Measurements from ENCODE around the gene GAPDHS.

The GAPDHS gene

GRCh38 chr19:35540356-35540927 lies 7.2 kb downstream of the GAPDHS start:
- DNase-seq, result no peak

GRCh38 chr19:35542209-35542608 lies 9.0 kb downstream of the GAPDHS start:
- DNase-seq, result no peak

DNA sequence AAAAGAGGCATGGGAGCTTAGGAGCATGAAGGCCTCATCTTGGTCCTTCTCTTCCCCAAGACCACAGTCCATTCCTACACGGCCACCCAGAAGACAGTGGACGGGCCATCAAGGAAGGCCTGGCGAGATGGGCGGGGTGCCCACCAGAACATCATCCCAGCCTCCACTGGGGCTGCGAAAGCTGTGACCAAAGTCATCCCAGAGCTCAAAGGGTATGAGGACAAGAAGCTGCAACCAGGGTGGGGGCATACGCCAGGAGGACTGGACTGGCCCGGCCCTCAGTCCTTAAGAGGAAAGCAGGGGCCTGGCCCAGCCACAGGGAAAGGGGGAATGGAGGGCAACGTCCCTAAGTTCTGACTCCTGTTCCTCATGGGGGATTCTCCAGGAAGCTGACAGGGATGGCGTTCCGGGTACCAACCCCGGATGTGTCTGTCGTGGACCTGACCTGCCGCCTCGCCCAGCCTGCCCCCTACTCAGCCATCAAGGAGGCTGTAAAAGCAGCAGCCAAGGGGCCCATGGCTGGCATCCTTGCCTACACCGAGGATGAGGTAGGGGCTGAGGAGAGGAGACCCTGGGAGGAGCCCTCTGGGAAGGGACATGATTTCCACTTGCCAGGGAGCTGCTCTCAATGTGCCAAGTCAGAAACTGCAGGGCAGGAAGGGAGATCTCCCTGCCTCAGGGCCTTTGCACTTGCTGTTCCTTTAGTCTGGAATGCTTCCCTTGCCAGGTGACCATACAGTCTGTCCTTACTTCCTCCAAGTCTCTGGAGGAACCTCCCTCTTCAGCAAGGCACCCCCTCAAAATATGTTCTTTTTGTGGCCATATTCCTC lies 10.2 kb downstream of the GAPDHS start:
- DNase-seq, result no peak

DNA sequence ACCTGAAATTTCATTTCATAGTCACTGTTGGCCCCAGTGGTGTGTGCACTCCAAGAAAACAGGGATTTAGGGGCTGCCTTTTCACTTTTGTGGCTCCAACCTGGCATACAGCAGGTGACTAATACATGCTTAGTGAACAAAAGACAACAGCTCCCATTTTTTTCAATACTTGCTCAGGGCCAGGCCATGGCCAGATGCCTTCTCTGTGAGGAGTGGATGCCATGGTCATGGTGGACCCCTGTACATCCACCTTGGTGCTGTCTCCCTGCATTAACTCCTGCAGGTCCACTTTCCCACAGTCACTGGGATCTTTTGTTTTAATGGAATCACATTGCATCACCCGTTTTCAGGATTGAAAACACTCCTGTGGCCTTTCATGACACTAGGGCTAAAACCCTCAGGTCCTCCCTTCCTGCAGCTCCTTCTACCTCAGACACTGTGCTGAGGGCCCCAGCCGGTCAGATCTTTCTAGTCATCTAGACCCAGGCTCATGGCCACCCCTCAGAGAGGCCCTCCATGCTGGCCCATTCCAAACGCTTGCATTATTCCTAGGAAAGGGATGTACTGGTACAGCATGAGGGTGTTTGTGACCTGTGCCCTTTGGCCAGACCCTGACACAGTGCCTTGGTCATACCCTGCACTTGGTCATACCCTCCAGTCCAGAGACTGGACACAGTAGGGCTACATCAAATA lies 11.0 kb downstream of the GAPDHS start:
- DNase-seq, result no peak

DNA sequence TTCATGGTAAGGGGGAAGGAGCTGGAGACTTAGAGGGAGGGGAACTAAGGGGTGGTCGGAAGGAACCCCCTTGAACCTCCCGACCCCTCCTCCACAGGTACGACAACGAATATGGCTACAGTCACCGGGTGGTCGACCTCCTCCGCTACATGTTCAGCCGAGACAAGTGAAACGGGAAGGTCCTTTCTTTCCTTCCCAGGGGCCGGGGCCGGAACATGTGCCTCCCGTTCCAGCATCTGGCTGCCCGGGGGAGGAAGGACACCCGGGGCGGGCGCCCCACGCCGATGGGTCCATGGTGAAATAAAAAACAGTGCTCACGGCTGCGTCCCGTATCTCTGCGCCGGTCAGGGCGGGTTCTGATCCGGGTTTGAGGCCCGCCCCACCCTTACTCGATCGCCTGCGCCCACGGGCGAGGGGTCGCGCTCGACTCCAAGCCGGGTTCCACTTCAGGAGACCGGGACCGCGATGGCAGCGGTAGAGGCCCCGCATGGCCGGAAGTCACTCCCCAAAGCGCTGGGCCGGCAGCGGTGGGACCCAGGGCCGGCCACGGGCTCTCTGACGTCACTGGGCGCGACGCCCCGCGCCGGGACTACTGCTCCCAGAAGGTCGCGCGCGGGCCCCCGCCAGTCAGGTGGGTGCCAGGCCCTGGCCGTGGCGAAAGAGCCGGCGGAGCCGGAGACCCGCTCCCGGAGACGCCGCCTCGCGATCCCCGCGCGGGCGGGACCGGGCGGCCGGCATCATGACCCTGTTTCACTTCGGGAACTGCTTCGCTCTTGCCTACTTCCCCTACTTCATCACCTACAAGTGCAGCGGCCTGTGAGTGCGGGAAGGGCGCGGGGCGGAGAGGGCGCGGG lies 12.0 kb downstream of the GAPDHS start, which contains the start of gene TMEM147:
TSS of gene TMEM147 (plus strand) at position 626 of the 854 bp plus-strand sequence. CDS start at position 740, 114 bp downstream.
- DNase-seq, result peak; percentile 95

GRCh38 chr19:35545855-35546381 lies 12.7 kb downstream of the GAPDHS start:
- peak; percentile 56 for DNase-seq

DNA sequence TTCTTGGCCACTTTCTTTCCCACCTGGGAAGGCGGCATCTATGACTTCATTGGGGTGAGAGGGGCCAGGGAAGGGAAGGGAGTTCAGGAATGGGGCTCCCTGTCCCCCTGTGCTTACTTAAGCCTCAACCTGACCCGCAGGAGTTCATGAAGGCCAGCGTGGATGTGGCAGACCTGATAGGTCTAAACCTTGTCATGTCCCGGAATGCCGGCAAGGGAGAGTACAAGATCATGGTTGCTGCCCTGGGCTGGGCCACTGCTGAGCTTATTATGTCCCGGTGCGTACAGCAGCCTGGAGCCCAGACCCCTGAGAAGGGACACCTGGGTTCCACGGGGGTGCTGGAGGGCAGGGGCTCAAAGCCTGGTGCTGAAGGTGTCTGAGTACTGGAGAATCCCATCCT lies 13.3 kb downstream of the GAPDHS start:
- no peak for DNase-seq

- peak; percentile 92 for DNase-seq
Measured at GRCh38 chr19:35549174-35549788, 16.0 kb downstream of the GAPDHS start.

GRCh38 chr19:35549879-35550523 lies 16.7 kb downstream of the GAPDHS start:
- no peak for DNase-seq

GRCh38 chr19:35551091-35551810 lies 18.0 kb downstream of the GAPDHS start:
- no peak for DNase-seq

DNA sequence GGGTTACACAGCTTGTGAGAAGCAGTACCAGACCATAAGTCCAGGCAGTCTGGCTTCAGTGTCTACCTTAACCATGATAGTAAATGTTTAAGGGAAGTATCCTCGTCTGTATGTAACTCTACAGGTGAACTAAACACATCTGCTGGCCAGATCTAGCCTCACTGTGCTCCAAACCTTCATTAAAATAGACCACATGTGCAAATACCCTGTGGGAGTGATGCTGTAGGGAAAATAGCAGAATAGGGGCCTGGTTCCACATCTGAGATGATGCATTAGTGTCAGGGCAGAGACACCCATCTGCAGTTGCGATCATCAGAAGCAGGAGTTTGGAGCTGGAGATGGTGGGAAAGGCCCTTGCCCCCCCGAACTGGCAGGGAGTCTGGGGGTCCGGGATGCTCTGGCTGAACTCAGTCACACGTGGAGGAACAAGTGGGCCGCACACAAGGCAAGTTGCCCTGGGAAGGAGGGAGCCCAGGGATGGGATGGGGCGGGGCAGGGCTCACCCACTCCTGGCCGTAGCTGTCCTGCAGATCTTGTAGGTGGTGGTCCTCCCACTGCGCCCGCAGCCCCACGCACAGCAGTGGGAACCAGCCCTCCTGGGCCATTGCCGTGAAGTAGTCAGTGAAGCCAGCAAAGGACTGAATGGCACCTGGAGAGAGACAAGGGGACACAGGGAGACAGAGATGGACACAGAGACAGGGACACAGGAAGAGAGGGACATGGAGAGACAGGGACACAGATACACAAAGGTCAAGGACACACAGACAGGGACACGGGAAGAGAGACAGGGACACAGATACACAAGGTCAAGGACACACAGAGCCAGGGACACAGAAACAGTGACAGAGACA lies 19.5 kb downstream of the GAPDHS start:
- no peak for DNase-seq

GRCh38 chr19:35553385-35554000 lies 20.2 kb downstream of the GAPDHS start:
- DNase-seq, result no peak

DNA sequence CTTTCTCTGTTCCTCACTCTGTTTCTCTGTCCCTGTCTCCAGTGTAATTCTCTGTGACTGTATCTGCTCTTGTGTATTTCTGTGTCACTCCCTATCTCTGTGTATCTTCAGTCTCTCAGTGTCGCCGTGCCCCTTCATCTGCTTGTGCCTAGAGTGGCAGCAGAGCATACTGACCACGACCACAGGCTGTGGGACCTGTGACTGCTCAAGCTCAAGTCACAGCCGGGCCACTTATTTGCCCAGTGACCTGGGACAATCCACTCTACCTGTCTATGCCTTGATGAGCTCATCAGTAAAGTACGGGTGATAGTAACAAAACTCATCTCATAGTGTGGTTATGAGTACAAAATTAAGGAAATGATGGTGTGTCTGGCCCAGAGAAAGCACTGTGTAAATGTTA lies 20.8 kb downstream of the GAPDHS start:
- DNase-seq, result no peak

GRCh38 chr19:35555301-35556005 lies 22.2 kb downstream of the GAPDHS start:
- DNase-seq, result peak; percentile 75

- DNase-seq, result no peak
Measured at GRCh38 chr19:35556025-35556590, 22.9 kb downstream of the GAPDHS start.

- no peak for DNase-seq
Measured at GRCh38 chr19:35556846-35557538, 23.7 kb downstream of the GAPDHS start.

GRCh38 chr19:35557539-35558399 lies 24.5 kb downstream of the GAPDHS start:
- peak; percentile 94 for DNase-seq

Data from NCI-H82 (cell line).